ENCODE data around the gene S100A14. TPM values are rescaled to one million over a fixed set of nuclear protein-coding genes. Genes with fewer than 3 reads are reported as not detected.
"Not testable (repeated sequence)": the region's sequence is repeated elsewhere in the genome, so short reads cannot be mapped to it uniquely, and the experiment has no call there.

S100A14 gene
- total RNA-seq, 2 experiments from 2014 or later: not detected

DNA sequence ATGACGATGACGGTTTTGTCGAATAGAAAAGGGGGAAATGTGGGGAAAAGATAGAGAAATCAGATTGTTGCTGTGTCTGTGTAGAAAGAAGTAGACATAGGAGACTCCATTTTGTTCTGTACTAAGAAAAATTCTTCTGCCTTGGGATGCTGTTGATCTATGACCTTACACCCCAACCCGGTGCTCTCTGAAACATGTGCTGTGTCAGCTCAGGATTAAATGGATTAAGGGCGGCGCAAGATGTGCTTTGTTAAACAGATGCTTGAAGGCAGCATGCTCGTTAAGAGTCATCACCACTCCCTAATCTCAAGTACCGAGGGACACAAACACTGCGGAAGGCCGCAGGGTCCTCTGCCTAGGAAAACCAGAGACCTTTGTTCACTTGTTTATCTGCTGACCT, 40.6 kb downstream of the S100A14 start:
- POLR2A ChIA-PET: not testable (repeated sequence)
- CTCF ChIA-PET: interaction anchor here (1.0 kb wide), 1 partner anchor 65 kb away, joined by 3 read pairs; no protein-coding TSS in a partner anchor

DNA sequence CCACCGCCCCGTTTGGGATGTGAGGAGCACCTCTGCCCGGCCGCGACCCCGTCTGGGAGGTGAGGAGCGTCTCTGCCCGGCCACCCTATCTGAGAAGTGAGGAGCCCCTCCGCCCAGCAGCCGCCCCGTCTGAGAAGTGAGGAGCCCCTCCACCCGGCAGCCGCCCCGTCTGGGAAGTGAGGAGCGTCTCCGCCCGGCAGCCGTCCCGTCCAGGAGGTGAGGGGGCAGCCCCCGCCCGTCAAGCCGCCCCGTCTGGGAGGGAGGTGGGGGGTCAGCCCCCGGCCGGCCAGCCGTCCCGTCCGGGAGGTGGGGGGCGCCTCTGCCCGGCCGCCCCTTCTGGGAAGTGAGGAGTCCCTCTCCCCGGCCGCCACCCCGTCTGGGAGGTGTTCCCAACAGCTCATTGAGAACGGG, 41.0 kb downstream of the S100A14 start:
- CTCF ChIA-PET: interaction anchor here (1.0 kb wide), 1 partner anchor 64 kb away, joined by 3 read pairs; no protein-coding TSS in a partner anchor
- POLR2A ChIA-PET: not testable (repeated sequence)

DNA sequence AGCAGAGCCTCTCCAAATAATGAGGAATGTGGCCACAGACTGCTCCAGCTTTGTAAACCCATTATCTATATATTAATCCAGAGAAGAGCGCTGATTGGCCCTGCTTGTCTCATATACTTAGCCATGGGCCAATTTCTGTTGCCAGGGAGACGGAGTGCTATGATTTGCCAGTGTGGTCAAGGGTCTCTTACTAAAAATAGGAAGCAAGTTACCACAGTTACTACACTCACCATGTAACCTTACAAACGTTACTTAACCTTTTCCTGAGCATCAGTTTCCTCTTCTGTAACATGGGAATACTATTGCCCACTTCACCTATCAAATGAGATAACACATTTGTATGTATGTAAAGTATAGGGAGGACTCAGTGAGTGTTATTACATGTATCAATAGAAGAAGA, 42.8 kb downstream of the S100A14 start:
- ChIA-PET CTCF (interaction anchor here (0.5 to 6.3 kb wide), 6 partner anchors 28 to 180 kb away, joined by 3 to 124 read pairs (median 9); partner anchors contain the start of genes CHTOP, S100A4 and S100A6), POLR2A (interaction anchor here (0.5 to 1.8 kb wide), 5 partner anchors 40 to 1525 kb away, joined by 3 to 17 read pairs (median 7); partner anchors contain the start of gene CHTOP)

DNA sequence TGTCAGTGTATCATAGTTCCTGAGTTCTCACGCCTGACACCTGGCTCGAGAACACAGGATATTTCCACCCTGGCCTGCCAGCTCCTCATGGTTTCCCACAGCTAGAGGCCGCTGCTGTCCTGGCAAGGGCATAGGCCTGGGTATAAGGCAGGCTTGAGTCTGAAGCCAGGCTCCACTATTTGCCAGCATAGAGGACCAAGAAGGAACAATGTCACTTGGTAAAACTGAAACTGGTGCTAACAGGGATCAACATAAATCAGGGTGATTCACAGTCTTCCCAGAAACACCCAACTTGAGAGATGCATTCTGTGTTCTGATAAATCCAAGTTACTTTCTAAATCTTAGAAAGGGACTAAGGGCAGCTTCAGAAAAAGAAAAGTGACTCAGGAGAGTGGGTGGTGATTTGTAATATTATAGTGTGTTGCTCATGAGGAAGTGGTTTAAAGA, 43.5 kb downstream of the S100A14 start:
- ChIA-PET CTCF (interaction anchor here (0.5 to 6.3 kb wide), 13 partner anchors 11 to 164 kb away, joined by 3 to 124 read pairs (median 3); partner anchors contain the start of genes CHTOP, S100A4 and S100A6), POLR2A (interaction anchor here (0.5 to 1.8 kb wide), 7 partner anchors 38 to 118 kb away, joined by 3 to 17 read pairs (median 4); partner anchors contain the start of gene CHTOP)

GRCh38 chr1:153571706-153572105, 44.4 kb downstream of the S100A14 start:
- CTCF ChIA-PET: interaction anchor here (1.2 to 6.3 kb wide), 7 partner anchors 10 to 77 kb away, joined by 3 to 124 read pairs (median 6); partner anchors contain the start of genes CHTOP, S100A4 and S100A6
- POLR2A ChIA-PET: interaction anchor here (0.8 to 1.8 kb wide), 4 partner anchors 37 to 63 kb away, joined by 4 to 13 read pairs (median 4); partner anchors contain the start of gene CHTOP

DNA sequence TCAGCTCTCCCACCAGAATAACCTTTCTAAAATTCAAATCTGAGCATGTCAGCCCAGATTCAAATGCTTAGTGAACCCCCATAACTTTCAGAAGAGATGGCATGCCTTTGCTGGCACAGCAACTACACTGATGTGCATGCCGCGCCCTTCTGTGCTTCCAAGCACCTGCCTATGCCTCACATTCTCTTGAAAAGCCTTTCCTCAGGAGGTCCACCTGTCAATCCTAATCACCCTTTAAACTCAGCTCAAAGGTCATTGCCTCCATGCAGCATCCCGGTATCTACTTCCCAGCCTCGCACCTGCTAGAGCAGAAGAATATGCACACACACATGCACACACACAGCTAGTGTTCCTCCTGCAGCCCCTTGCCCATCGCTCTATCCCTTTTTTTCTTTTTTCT, 45.3 kb downstream of the S100A14 start:
- POLR2A ChIA-PET: interaction anchor here (0.6 kb wide), 1 partner anchor 45 kb away, joined by 12 read pairs; no protein-coding TSS in a partner anchor
- CTCF ChIA-PET: interaction anchor here (2.5 to 6.3 kb wide), 3 partner anchors 37 to 64 kb away, joined by 15 to 124 read pairs (median 48); partner anchors contain the start of genes CHTOP and S100A6

DNA sequence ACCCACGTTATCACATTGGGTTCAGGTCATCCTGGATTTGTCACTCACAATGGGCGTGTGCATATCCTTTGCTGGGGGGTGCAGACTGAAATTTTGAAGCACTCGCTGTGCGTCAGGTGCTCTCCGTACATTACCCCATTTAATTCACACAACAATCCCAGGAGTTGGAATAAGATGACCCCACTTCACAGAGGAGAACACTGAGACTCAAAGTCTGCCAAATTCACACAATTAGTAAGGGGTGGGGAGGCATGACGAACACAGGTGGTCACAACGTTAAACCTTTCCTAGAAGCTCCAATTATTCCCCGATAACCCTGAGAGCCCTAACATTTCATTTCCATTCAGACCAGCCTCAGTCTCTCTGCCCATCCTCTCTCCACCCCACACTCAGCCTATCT, 46.7 kb downstream of the S100A14 start:
- ChIA-PET POLR2A (no interaction called here), CTCF (interaction anchor here (0.6 to 6.3 kb wide), 5 partner anchors 26 to 59 kb away, joined by 3 to 124 read pairs (median 17); partner anchors contain the start of genes S100A5 and S100A6)

- ChIA-PET CTCF (interaction anchor here (0.7 to 6.3 kb wide), 14 partner anchors 18 to 419 kb away, joined by 3 to 124 read pairs (median 6); partner anchors contain the start of genes CHTOP, S100A4, S100A5 and S100A6), POLR2A (interaction anchor here (0.5 to 1.6 kb wide), 5 partner anchors 24 to 66 kb away, joined by 3 to 9 read pairs (median 6); partner anchors contain the start of genes CHTOP and S100A6)
Measured at GRCh38 chr1:153568367-153569099, 47.6 kb downstream of the S100A14 start.

DNA sequence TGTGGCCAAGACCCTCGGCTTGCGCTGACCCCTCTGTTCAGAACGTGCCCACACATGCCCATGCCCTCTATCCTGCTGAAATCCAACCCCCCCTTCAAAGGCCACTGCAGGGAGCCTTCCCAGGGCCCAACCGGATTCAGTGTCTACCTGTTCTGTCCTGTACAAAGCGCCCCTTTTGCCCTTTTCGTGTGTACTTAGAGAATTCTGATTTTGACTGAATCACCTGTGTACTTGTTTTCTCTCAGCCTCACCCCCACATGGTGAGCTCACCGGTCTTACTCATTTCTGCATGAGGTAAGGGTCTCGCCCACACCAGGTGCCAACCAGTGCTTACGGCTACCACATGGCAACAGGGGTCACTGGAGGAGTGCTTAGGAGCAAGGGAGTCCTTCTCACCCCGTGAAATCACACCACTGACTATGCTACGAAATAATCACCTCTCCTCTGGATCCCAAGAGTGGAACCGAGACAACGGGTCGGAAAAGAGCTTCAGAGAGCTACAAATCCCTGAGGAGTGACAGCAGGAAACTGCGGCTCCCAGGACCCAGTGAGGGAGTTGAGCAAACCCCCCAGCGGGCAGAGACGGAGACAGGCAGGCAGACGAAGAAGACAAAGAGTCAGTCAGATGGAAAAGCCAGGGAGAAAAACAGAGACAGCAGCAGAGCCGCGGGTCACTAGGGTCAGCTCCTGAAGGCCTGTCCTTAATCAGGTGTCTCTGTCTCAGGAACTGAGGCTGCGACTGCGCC, 48.3 kb downstream of the S100A14 start:
- CTCF ChIA-PET: interaction anchor here (0.7 to 6.3 kb wide), 14 partner anchors 17 to 419 kb away, joined by 3 to 124 read pairs (median 6); partner anchors contain the start of genes CHTOP, S100A4, S100A5 and S100A6
- POLR2A ChIA-PET: interaction anchor here (0.6 to 1.6 kb wide), 5 partner anchors 10 to 66 kb away, joined by 3 to 9 read pairs (median 6); partner anchors contain the start of genes CHTOP and S100A6

GRCh38 chr1:153566414-153567371, 49.4 kb downstream of the S100A14 start:
- POLR2A ChIA-PET: interaction anchor here (1.0 to 1.5 kb wide), 4 partner anchors 22 to 69 kb away, joined by 3 to 17 read pairs (median 8); partner anchors contain the start of genes CHTOP, S100A4 and S100A6
- CTCF ChIA-PET: interaction anchor here (0.7 to 2.1 kb wide), 9 partner anchors 10 to 69 kb away, joined by 3 to 22 read pairs (median 4); partner anchors contain the start of genes S100A4 and S100A6

- POLR2A ChIA-PET: interaction anchor here (1.0 to 1.5 kb wide), 4 partner anchors 21 to 70 kb away, joined by 3 to 17 read pairs (median 8); partner anchors contain the start of genes CHTOP, S100A4 and S100A6
- CTCF ChIA-PET: interaction anchor here (0.7 to 2.1 kb wide), 9 partner anchors 10 to 70 kb away, joined by 3 to 22 read pairs (median 4); partner anchors contain the start of genes S100A4 and S100A6
Measured at GRCh38 chr1:153565529-153566374, 50.4 kb downstream of the S100A14 start, which contains the start of gene S100A2. TSS of gene S100A2 (minus strand) at chr1:153565844. CDS start at chr1:153563877, 1,967 bp downstream.

Other genes with a start within 250 kb of the S100A14 start
- not detected for gene S100A12, start 240.7 kb downstream of the S100A14 start, total RNA-seq
- gene S100A8, start 225.3 kb downstream of the S100A14 start, total RNA-seq: not detected
- gene S100A7A, start 199.8 kb downstream of the S100A14 start, total RNA-seq: not detected
- not detected for gene S100A7, start 155.7 kb downstream of the S100A14 start, total RNA-seq
- 100 to 1,000 TPM; 203 to 213 TPM for gene S100A6, start 80.3 kb downstream of the S100A14 start, total RNA-seq
- gene S100A5, start 75.4 kb downstream of the S100A14 start, total RNA-seq: 1 to 10 TPM; 1.1 to 1.2 TPM
- gene S100A4, start 70.5 kb downstream of the S100A14 start, total RNA-seq: 100 to 1,000 TPM; 125 TPM
- gene S100A3, start 67.1 kb downstream of the S100A14 start, total RNA-seq: not detected
- gene S100A2, start 50.5 kb downstream of the S100A14 start, total RNA-seq: 1 to 10 TPM; 1.2 to 1.6 TPM
- gene S100A16, start 3.2 kb downstream of the S100A14 start, total RNA-seq: not detected
- 1 to 10 TPM; 5.1 to 6.9 TPM for gene S100A13, start 11.2 kb upstream of the S100A14 start, total RNA-seq
- gene S100A1, start 12.1 kb upstream of the S100A14 start, total RNA-seq: not detected
- 10 to 100 TPM; 90.4 to 93.0 TPM for gene CHTOP, start 17.7 kb upstream of the S100A14 start, total RNA-seq
- gene SNAPIN, start 42.4 kb upstream of the S100A14 start, total RNA-seq: 10 to 100 TPM; 34.3 to 34.4 TPM
- 100 to 1,000 TPM; 372 to 384 TPM for gene ILF2, start 54.7 kb upstream of the S100A14 start, total RNA-seq
- gene NPR1, start 62.4 kb upstream of the S100A14 start, total RNA-seq: not detected
- gene INTS3, start 111.7 kb upstream of the S100A14 start, total RNA-seq: 10 to 100 TPM; 54.9 to 55.3 TPM
- gene SLC27A3, start 159.1 kb upstream of the S100A14 start, total RNA-seq: 10 to 100 TPM; 11.2 to 12.1 TPM